SH-SY5Y (cell line): Measurements from ENCODE around the gene UBR1.

Experiments used
- GATA2 ChIP-seq: IDR thresholded peaks from 2 replicates; pipeline ENCODE4 v1.6.1; 2011; ENCODE audit warnings: mild to moderate bottlenecking, low read depth, low read length
- GATA3 ChIP-seq: IDR thresholded peaks from 2 replicates; pipeline ENCODE4 v1.6.1; 2011; ENCODE audit warnings: low read depth, mild to moderate bottlenecking, low read length, moderate library complexity

GRCh38 chr15:43071451-43071850, 34.4 kb downstream of the UBR1 start:
- TF ChIP-seq GATA2, result no peak
- no peak for TF ChIP-seq GATA3
